Activated CD4-positive, CD25-positive, alpha-beta regulatory T cell treated with anti-CD3 and anti-CD28 coated beads, Interleukin-2, amount 50 U/mL, for 16 hours (primary cell): ENCODE results near the gene LRFN2.

Source experiments
- DNase-seq: peaks from one replicate; pipeline ENCODE4 v3.0.0-alpha.2; 2020; ENCODE audit warnings: low read depth, low spot score

Gene LRFN2

DNA sequence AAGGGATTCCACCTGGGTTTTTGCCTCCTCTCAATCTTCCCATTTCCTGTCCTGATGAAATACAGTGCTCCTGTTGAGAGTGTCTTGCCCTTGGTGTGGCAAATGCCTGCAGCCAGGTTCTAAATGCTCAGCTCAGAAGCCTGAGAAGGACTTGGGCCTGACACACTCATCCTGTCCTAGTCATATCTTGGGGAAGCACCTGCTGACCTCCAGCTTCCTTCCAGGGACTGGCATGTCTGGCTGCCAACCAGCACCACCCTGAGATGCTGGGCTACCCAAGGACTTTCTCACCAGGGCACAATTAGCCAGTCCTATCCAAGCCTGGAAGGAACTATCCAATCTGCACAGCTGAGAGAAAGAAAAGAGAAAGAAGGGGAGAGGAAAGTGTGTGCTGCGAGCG is 43.4 kb downstream of the LRFN2 start:
- no peak for DNase-seq

DNA sequence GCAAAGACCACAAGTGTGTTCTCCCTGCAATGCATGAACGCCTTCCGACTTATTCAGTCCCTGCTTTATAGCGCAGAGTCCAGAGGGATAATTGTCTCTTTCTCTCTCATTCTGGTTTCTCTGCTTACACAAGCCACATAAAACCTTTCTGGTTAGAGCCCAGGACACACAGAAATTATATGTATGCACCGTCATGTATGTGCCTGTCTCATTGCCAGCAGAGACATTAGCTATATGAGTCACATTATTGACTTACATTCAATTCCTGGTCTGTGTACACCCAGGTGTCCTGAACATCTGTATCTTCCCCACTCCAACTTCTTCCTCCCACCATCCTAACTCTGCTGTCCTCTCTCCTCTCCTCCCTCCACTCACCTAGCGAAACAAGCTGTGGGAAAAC is 44.0 kb downstream of the LRFN2 start:
- DNase-seq: no peak

DNA sequence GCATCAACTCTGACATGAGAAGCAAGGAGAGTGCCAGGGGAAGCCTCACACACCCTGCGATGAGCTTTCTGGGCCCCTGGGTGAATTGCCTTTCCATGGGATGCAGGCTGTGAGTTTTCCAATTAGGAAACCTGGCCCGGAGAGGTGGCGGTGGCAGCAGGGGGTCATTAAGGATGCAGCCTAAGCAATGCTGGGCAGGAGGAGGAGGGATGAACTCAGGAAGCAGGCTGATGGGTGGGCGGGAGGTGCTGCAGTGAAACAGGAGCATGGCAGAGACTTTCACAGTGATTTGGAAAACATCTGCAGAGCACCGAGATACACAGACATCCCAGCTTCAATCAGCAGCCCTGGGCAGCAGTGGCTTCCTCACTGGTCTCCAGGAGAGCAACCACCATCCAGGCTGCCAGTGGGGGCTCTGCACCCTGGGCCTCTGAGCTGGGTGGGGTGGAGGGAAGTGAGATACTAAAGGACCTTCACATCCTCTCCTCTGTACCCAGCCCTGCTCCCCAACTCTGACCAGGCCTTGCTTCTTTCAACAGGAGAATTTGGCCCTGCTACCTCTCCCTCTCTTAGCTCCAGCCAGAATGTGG is 44.9 kb downstream of the LRFN2 start:
- no peak for DNase-seq

DNA sequence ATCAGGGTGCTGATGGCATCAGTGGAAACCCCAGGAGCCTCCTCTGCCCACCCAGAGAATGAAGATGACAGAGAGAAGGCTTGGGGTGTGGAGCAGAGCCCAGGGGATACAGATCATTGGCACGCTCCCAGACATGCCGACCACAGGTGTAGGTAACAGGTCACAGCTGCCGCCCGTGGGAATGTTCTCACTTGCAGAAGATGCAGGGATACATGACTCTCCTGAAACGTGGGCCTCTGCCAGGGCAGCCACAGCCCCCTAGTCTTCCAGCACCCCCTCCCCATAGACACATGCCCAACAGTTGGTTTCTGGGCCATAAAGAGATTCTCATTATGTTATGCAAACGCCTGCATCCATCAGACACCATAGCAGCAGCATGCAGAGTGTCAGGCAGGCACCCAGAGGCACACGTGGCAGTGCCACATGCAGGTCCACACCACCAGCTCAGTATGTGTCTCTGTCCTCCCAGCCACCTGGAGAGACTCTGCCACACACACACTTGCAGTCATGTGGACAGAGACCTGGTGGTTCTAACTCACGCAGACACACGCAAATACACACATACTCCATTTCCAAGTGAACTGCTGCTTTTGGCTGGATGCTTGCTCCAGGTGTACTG is 45.5 kb downstream of the LRFN2 start:
- DNase-seq: no peak

DNA sequence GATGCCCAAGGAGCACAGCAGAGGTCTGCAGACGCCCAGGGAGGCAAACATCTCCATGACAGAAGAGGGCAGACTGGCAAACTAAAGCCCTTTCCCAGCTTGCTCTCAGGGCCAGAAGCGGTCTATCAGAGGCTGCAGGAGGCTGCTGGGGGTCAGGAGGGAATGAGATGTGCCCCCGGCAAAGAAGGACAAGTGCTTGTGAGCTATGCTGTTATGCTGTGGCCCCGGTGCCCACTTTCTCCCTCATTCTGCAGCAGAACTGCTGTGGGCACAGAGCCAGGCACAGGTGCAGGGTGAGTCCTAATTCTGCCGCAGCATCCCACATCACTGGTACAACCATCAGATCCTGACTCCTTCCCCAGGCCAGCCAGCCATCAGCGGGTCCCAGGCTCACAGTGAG is 46.4 kb downstream of the LRFN2 start:
- DNase-seq: no peak

DNA sequence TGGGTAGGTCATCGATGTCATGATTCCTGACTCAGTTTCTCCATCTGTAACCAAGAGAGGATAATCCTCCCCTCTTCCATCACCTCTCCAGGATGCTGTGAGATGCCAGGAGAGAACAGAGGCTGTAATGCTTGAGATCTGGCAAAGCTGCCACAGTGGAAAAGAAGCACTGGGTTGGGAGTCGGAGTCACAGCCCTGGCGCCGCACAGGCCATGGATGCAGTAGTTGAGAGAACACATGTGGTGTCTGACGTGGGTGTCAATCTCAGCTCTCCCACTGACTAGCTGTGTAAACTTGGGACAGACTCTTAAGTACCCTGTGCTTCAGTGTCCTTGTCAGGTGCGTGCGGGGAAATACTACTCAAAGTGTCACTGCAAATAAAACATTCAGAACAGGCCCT is 47.3 kb downstream of the LRFN2 start:
- DNase-seq: no peak

DNA sequence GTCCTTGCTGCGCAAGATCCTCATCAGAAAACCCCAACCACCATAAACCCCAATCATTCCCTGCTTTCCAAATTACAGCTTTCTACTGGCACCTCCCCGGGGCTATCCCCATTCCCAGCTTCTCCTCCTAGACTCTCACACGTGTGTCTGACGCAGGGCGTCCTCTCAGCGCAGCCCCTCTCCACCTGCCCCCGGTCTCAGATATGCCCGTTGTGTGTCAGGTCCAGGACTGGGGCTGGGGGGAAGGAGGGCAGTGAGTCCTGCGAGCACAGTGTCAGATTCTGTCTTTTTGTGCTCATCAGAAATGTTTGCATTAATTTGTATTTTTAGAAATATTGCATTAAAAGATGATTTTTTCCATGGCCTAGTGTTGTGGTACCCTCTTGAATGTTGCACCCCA is 48.6 kb downstream of the LRFN2 start:
- DNase-seq: no peak

DNA sequence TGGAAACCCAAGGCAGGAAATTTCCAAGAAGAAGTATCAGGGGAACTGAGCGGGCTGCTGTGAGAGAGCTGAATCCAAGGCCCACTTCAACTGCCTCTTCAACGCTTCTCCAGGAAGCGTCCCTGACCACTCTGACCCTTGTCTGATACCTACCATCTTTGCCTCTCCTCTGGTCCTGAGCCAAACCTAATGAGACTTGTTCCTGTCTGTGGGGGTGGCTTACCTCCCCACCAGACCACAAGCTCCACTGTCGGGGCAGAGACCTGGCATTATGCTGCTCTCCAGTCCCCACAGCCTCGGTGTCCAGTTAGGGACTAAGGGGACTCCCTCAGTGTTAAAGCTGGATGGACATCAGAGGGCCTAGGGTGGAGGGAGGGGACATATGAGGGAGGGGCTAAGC is 49.7 kb downstream of the LRFN2 start:
- DNase-seq: no peak

DNA sequence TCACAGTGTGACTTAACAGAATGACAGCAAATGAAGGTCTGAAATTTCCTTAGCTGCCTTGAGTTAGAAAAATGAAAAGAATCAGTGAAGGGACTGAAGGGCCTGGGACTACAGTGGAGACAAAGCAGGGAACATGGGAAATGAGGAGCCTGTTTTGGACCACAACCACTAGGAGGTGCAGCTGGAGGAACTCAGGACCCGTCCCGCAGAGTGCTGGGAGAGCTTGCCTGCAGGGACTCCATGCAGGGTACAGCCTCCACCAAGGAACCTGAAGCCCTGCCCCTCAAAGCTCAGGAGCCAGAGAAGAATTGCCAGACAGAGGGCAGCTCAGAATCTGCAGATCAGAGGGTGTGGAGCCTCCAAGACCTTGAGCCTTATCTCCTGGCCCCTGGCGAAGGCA is 50.7 kb downstream of the LRFN2 start:
- DNase-seq: no peak

DNA sequence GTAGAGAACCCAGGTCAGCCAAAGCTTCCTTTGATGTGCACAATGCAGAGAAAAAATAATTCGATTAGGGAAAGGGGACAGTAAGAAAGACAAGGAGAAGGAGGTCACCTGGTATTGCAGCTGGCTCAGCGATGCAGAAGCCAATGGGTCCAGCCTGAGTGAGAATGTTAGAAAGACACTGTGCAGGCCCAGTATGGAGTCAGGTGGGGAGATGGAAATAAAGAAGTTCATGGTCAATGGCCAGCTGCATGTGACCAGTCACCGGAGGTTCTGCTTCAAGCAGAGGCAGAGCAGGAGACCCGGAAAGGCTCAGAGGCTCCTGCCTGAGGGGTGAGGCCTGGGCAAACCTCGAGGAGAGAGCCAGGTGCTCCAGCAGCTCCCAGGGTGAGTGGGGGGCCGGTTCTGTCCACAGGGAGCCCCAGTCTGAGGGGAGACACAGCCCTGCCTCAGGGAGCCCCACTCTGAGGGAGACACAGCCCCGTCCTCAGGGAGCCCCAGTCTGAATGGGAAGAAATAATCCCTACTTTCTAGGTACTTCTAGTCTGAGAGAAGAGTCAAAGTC is 51.3 kb downstream of the LRFN2 start:
- no peak for DNase-seq

DNA sequence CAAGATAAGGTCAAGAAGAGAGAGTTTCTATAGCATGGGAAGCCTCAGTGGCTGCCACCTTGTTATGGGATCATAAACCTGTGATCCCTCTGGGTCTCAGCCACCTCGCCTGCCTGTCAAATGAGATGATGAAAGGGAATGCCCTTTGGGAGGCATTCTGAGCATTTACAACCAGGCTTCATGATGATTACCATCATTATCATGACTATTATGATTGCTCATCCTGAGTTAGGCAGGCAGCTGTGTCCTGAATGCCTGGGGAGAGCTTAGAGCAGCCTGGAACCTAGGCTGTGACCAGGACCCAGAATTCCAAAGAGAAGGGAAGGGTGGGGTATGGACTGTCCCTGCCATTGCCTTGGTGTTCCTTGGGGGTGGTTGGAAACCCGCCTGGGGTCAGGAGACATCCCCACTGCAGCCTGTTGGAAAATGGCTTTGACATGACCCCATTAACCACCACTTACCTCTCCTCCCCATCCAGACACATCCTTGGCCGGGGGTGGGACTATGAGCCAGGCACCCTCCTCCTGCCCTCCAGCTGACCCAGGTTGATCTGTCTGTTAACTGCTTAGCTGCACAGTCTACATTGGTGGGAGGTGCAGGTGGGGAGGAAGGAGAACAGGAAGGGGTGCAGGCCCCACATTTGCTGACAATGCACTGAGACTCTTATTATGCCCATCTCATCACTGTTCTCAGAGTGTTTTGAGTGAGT is 51.9 kb downstream of the LRFN2 start:
- DNase-seq: no peak

DNA sequence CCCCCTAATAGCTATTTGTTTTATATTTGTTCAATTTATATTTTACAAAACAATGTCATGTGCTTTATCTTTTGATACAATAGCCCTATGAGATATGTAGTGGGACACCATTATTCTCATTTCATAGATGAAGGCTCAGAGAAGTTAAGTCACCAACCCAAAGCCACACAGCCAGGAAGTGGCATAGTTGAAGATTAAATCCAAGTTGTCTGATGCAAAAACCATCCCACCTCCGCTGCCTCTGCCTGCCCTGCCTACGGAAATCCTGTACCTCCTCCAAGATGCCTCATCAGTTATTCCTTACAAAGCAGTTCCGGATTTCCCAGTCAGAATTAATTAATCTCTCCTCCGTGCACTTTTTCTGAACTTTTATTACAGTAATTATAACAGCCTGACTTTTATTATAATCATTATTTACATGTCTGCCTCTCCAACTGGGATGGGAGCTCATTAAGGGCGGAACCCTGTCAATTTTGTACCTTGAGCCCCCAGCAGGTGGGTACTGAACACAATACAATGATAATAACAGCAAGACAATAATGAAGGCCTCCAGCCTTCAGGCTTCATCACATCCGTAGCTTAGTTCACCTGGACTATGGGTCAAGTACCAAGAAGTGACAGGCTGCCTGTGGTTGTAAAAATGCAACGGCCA is 54.7 kb downstream of the LRFN2 start:
- no peak for DNase-seq

DNA sequence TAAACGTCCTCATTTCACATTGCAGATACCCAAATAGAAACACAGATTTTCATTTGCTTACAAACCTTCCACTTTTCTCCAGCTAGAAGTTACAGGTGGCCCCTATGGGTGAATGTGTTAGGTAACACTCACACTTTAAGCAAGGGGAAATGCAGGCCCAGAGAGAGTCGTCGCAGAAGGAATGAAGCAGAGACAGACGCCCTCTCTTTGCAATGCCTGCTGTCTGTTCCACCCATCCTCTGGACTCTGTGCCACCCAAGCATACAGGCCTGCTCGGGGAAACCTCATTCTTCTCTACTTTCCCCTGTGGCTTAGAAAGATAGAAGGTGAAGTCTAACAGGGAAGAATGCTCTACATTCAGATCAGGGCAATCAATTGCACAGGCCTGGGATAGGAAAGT is 57.2 kb downstream of the LRFN2 start:
- no peak for DNase-seq

DNA sequence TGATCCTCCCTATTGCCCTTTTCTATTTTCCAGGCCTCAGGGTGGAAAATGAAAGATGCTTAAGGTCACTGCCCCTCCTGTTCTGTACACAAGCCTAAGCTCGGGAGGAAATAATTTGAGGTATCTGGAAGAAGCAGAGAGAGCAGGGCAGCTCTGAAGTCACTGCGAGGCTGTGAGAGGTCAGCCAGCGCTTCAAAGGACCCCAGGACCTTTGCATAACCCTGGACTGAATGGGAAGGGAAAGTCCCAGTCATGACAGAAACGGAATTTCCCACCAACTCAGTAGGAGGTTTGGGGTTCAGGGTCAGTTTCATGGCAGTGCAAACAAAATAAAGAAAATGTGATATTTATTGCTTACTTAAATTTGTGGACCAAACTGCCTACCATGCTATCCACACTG is 58.1 kb downstream of the LRFN2 start:
- no peak for DNase-seq

DNA sequence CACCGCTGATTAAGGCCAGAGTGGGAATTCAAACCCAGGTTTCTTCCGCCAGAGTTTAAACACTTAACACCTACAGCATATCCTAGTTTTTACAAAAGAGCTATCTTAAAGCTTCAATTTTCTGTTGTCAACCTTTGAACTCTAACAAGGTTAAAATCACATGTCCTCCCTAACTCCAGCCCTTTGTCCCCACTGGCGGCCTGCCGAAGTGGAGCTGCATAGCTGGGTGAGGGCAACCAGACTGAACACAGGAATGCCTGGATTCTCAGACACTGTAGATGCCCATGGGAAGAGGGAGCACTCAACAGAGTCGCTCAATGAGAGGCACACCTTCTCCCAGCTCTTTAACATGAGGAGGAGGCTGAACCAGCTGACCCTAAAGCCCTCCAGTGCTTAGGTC is 59.1 kb downstream of the LRFN2 start:
- DNase-seq: no peak

DNA sequence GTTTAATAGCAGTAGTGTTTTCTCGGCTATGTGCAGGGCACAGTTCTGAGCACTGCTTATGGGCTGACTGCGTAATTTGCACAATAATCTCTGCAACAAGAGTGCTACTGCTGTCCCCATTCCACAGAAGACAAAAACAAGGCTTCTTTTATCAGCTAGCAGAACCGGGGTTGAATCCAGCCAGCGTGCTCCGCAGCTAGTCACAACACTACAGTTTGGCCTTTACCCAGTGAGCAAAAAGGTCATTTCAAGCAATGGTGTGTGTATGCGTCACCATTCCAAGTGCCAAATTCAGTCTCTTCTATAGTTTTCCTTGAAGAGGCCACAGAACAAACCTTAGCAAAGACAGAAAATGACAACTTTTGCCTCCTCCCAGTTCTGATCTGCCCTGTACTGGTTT is 61.1 kb downstream of the LRFN2 start:
- no peak for DNase-seq

DNA sequence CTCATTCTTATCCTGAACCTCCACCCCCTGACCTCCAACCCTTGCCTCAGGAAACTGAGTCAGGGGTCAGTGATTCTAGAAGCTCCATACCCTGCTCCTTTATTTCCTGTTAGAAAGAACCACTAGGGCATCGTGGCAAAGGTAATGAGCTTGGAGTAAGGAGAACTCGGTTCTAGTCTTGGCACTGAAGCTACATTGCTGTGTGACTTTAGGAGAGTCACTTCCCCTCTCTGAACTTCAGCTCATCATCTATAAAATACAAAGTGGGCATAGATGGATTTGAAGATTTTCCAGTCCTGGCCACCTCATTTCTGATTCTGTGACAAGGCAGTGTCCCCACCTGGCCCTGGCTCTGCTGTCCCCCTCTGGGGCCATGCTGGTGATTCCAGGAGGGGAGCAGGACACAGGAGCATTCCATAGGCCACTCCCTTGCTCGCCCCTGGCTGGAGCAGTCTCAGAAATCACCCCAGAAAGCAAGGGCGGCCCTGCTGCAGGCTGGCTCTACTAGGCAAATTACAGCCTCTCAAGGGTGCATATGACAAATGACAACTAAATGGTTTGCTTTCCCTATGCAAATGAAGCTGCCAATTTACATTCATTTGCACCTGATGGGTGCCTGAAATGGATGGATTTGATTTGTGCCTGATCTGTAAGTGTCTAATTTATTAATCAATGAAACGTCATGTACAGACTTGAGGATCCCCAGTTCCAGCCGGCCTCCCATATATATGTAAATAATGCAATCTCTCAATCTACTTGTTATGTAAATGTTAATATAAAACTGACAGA is 62.2 kb downstream of the LRFN2 start:
- DNase-seq: no peak

DNA sequence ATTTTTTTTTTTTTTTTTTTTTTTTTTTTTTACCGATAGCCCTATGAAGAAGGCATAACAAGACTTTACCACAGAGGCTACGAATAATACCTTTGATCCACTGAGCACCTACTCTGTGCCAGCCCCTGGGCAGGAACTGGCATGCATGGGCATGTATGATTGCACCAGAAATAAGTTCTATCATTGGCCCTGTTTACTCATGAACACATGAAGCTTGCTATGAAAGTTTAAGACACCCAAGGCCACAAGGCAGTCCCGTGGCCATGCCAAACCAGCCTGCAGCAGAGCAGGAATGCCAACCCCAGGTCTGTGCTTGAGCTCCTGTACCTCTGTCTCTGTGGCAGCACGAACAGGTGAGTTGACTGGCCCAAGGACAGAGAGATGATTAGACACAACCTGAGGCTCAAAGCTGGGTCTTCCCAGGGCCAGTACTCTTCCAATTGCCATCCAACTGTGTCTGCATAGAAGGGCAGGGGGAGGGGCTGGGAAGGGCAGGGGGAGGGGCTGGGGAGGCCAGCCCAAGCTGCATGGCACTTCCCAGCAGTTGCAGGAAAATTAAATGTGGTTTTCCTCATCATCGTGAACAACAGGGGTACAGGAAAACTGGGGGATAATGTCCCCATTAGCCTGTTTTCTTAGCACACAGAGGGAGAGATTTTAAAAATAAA is 63.5 kb downstream of the LRFN2 start:
- DNase-seq: no peak

DNA sequence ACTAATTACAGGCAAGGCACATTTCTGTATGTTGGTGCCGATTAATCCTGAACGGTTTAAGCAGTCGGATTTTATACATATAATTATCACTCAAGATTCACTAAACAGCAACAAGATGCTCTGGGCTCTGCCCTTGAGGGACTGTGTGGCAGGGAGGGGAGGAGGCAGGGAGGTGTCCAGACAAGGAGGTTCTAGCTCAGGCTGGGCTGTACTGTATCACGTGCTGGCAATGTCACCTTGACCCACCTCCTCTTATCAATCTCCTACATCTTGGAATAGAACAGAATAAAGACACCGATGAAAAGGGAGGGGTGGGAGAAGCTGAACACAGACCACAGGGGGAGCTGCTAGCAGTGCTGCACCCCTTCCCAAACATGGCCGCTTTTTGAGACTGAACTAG is 65.7 kb downstream of the LRFN2 start:
- no peak for DNase-seq

DNA sequence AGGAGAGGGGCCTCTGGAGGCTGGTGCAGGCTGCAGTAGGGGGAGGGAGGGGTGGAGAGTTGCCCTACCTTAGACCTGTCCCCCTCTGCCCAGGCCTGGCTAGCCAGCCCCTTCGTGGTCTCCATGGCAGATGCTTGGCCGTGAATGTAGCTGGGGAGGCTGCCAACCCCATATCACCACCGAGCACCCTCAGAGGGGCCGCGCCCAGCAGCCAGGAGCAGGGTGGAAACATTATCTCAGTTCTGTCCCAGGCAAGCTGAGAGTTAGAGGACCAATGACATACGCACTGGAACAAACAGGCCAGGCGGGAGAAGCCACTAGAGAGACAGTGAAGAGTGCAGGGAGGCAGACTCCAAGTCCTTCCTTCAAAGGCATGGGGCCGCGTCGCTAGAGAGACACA is 66.5 kb downstream of the LRFN2 start:
- no peak for DNase-seq

DNA sequence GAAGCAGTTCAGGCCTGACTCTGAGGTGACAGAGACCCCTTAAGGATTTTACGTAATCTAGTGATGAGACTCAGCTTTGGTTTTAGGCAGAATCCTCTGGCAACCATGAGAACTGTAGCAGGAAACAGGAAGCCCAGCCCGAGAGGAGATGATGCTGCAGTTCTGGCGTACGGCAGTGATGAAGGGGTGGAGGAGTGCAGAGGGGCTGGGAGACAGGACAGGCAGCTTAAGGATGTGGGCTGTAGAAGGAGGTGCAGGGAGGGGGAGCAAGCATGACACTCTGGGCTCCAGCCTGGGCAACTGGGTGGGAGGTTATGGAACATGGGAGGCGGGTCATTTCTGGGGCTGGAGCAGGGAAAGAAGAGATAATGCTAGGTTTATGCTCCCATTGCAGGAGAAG is 67.1 kb downstream of the LRFN2 start:
- DNase-seq: no peak
